ENCODE results near the gene PRH2. TPM values are rescaled to one million over a fixed set of nuclear protein-coding genes. Genes with fewer than 3 reads are reported as not detected.

Gene PRH2
- total RNA-seq = not detected

- Histone ChIP-seq H3K4me1 (ENCODE audit: insufficient read depth, low read length) (no peaks in the 10 kb centered on the region), H3K27me3 (ENCODE audit: insufficient read depth, low read length) (no peaks in the 10 kb centered on the region), H3K4me3 (ENCODE audit: low read length) (no peak within 1 kb of the TSS), H3K9me3 (ENCODE audit: low read depth, low read length) (no peaks in the 10 kb centered on the region)
Measured at GRCh38 chr12:10928746-10929286, at the start of gene PRH2. Gene PRH2 (plus strand): TSS chr12:10929236. CDS start chr12:10929274, 38 bp downstream.

DNA sequence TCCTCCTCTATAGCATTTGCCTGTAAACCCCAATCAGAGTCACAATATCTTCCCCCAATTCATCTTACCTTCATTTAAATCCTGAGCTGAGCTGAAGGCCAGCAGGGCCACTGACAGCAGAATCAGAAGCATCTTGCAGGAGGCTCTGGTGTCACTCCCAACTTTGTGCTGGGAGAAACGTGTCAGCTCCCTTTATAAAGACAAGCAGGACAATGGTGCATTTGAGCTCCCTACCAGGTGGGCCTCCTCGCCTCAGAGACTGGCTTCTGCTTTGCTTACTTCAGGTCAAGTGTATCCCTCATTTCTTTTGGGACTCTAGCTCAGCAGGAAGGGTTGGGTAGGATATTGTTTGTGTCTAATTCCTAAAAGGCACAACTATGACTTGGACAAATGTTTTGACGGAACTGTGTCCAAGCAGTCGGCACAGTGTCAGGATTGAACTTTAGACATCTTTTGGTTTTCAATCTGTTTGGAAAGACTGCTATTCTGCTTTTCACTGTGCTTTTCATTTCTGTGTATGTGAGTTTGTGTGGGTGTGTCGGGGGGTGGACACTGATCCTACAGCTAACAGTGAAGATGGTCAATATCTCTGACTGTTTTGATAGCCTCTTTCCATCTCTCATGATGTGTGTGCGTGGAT, 44.8 kb upstream of the PRH2 start, which contains the start of gene PRH1:
Gene PRH1 (minus strand): TSS at position 170 of the 640 bp plus-strand sequence. CDS start 38 bp downstream, at position 132.
- Histone ChIP-seq H3K27me3 (ENCODE audit: insufficient read depth, low read length) (no peaks in the 10 kb centered on the region), H3K4me3 (ENCODE audit: low read length) (no peak within 1 kb of the TSS), H3K4me1 (ENCODE audit: insufficient read depth, low read length) (no peaks in the 10 kb centered on the region), H3K9me3 (ENCODE audit: low read depth, low read length) (no peaks in the 10 kb centered on the region)

GRCh38 chr12:10889226-10889625, 39.8 kb upstream of the PRH2 start:
- no peaks in the 10 kb centered on the region for H3K27me3 ChIP-seq (ENCODE audit: insufficient read depth, low read length)
- no peaks in the 10 kb centered on the region for H3K9me3 ChIP-seq (ENCODE audit: low read depth, low read length)
- no peak overlapping the region for H3K4me3 ChIP-seq (ENCODE audit: low read length)
- no peaks in the 10 kb centered on the region for H3K4me1 ChIP-seq (ENCODE audit: insufficient read depth, low read length)

GRCh38 chr12:10891937-10892336, 37.1 kb upstream of the PRH2 start:
- Histone ChIP-seq H3K27me3 (ENCODE audit: insufficient read depth, low read length) (no peaks in the 10 kb centered on the region), H3K4me1 (ENCODE audit: insufficient read depth, low read length) (no peaks in the 10 kb centered on the region), H3K4me3 (ENCODE audit: low read length) (no peak overlapping the region), H3K9me3 (ENCODE audit: low read depth, low read length) (no peaks in the 10 kb centered on the region)

GRCh38 chr12:10896854-10897253, 32.2 kb upstream of the PRH2 start:
- Histone ChIP-seq H3K4me3 (ENCODE audit: low read length) (no peak overlapping the region), H3K9me3 (ENCODE audit: low read depth, low read length) (peaks cover 2% of the 10 kb centered on the region), H3K27me3 (ENCODE audit: insufficient read depth, low read length) (no peaks in the 10 kb centered on the region), H3K4me1 (ENCODE audit: insufficient read depth, low read length) (no peaks in the 10 kb centered on the region)

- Histone ChIP-seq H3K9me3 (ENCODE audit: low read depth, low read length) (peaks cover 38% of the 10 kb centered on the region), H3K4me3 (ENCODE audit: low read length) (no peak overlapping the region), H3K4me1 (ENCODE audit: insufficient read depth, low read length) (no peaks in the 10 kb centered on the region), H3K27me3 (ENCODE audit: insufficient read depth, low read length) (no peaks in the 10 kb centered on the region)
Measured at GRCh38 chr12:10900530-10900929, 28.5 kb upstream of the PRH2 start.

DNA sequence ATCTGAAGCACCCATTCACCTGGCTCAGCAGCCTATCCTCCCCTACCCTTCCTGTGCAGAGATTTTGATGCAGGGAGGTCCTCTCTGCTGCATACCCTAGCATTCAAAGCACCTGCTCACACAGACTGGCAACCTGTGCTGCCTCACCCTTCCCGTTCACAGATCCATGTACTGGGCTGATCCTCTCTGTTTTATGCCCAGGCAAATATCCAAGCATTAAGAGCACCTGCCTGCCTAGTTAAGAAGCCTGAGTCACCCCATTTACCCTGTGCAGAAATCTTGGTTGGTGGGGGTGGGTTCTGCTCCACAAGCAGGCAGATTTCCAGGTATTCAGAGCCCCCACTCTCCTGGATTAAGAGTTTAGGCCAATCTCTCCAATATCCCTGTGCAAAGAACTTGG, 28.1 kb upstream of the PRH2 start:
- H3K4me3 ChIP-seq (ENCODE audit: low read length) = no peak overlapping the region
- no peaks in the 10 kb centered on the region for H3K27me3 ChIP-seq (ENCODE audit: insufficient read depth, low read length)
- H3K4me1 ChIP-seq (ENCODE audit: insufficient read depth, low read length) = no peaks in the 10 kb centered on the region
- H3K9me3 ChIP-seq (ENCODE audit: low read depth, low read length) = peaks cover 42% of the 10 kb centered on the region

DNA sequence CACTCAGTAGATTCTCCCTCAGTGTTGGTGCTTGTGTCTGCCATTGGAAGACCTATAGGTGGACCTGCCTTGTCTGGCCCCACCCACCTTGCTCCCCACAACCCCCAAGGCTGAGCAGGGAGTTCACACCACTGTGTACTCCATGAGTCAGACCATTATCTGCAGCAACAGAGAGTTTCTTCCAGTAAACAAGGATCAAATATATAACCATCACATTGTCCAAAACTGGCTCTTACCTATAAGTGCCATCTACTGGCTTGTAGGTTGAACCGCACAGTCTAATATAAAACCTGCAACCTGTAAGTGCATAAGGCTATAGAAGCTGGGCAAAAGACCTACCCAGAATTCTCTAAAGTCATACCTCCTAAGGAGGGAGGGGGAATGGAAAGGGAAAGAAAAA, 27.6 kb upstream of the PRH2 start:
- Histone ChIP-seq H3K4me1 (ENCODE audit: insufficient read depth, low read length) (no peaks in the 10 kb centered on the region), H3K4me3 (ENCODE audit: low read length) (no peak overlapping the region), H3K9me3 (ENCODE audit: low read depth, low read length) (peaks cover 42% of the 10 kb centered on the region), H3K27me3 (ENCODE audit: insufficient read depth, low read length) (no peaks in the 10 kb centered on the region)

DNA sequence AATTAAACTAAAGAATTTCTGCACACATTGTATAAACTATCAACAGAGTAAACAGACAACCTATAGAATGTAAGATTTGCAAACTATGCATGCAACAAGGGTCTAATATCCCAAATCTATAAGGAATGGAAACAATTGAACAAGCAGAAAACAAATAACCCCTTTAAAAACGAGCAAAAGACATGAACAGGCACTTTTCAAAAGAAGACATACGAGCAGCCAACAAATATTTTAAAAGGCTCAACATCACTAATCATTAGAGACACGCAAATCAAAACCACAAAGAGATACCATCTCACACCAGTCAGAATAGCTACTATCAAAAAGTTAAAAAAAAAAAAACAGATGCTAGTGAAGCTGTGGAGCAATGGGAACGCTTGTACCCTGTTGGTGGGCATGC, 24.4 kb upstream of the PRH2 start:
- Histone ChIP-seq H3K27me3 (ENCODE audit: insufficient read depth, low read length) (no peaks in the 10 kb centered on the region), H3K9me3 (ENCODE audit: low read depth, low read length) (peaks cover 42% of the 10 kb centered on the region), H3K4me3 (ENCODE audit: low read length) (no peak overlapping the region), H3K4me1 (ENCODE audit: insufficient read depth, low read length) (no peaks in the 10 kb centered on the region)

DNA sequence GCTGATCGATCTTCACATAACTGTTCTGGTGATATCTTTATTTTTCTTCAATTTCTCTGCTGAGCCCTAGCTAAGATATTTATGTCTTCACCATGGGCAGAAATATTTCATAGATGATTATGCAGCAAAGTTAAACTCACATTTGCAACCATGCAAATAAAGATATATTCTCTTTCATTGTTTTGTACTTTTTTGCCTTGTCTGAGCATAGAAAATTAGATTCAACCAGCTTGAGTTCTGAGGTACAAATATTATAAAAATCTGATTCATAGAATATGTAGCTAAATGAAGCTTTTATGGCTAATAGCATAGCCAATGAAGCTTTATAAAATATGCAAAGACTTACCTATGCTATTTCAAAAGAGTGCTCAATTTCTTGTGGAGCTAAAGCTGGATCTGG, 19.6 kb upstream of the PRH2 start, which contains the start of gene TAS2R13:
Gene TAS2R13 (minus strand): TSS at position 101 of the 400 bp plus-strand sequence. CDS start 264 bp downstream, outside the sequence.
- no peak within 1 kb of the TSS for H3K4me3 ChIP-seq (ENCODE audit: low read length)
- H3K9me3 ChIP-seq (ENCODE audit: low read depth, low read length) = peaks cover 14% of the 10 kb centered on the region
- no peaks in the 10 kb centered on the region for H3K4me1 ChIP-seq (ENCODE audit: insufficient read depth, low read length)
- no peaks in the 10 kb centered on the region for H3K27me3 ChIP-seq (ENCODE audit: insufficient read depth, low read length)

GRCh38 chr12:10910380-10910779, 18.7 kb upstream of the PRH2 start:
- H3K4me3 ChIP-seq (ENCODE audit: low read length) = no peak overlapping the region
- peaks cover 5% of the 10 kb centered on the region for H3K9me3 ChIP-seq (ENCODE audit: low read depth, low read length)
- no peaks in the 10 kb centered on the region for H3K4me1 ChIP-seq (ENCODE audit: insufficient read depth, low read length)
- no peaks in the 10 kb centered on the region for H3K27me3 ChIP-seq (ENCODE audit: insufficient read depth, low read length)

- Histone ChIP-seq H3K9me3 (ENCODE audit: low read depth, low read length) (no peaks in the 10 kb centered on the region), H3K4me1 (ENCODE audit: insufficient read depth, low read length) (no peaks in the 10 kb centered on the region), H3K27me3 (ENCODE audit: insufficient read depth, low read length) (no peaks in the 10 kb centered on the region), H3K4me3 (ENCODE audit: low read length) (no peak overlapping the region)
Measured at GRCh38 chr12:10919809-10920208, 9.2 kb upstream of the PRH2 start.

- H3K27me3 ChIP-seq (ENCODE audit: insufficient read depth, low read length) = no peaks in the 10 kb centered on the region
- no peak overlapping the region for H3K4me3 ChIP-seq (ENCODE audit: low read length)
- no peaks in the 10 kb centered on the region for H3K4me1 ChIP-seq (ENCODE audit: insufficient read depth, low read length)
- no peaks in the 10 kb centered on the region for H3K9me3 ChIP-seq (ENCODE audit: low read depth, low read length)
Measured at GRCh38 chr12:10926269-10926668, 2.8 kb upstream of the PRH2 start.

- Histone ChIP-seq H3K4me1 (ENCODE audit: insufficient read depth, low read length) (no peaks in the 10 kb centered on the region), H3K27me3 (ENCODE audit: insufficient read depth, low read length) (no peaks in the 10 kb centered on the region), H3K4me3 (ENCODE audit: low read length) (no peak overlapping the region), H3K9me3 (ENCODE audit: low read depth, low read length) (no peaks in the 10 kb centered on the region)
Measured at GRCh38 chr12:10936506-10936905, 7.5 kb downstream of the PRH2 start.

- no peaks in the 10 kb centered on the region for H3K4me1 ChIP-seq (ENCODE audit: insufficient read depth, low read length)
- H3K9me3 ChIP-seq (ENCODE audit: low read depth, low read length) = no peaks in the 10 kb centered on the region
- no peaks in the 10 kb centered on the region for H3K27me3 ChIP-seq (ENCODE audit: insufficient read depth, low read length)
- H3K4me3 ChIP-seq (ENCODE audit: low read length) = no peak within 1 kb of the TSS
Measured at GRCh38 chr12:10939163-10939562, 10.1 kb downstream of the PRH2 start, which contains the start of gene TAS2R14. Gene TAS2R14 (minus strand): TSS chr12:10939263. CDS start chr12:10939207, 56 bp downstream.

GRCh38 chr12:10940389-10940788, 11.4 kb downstream of the PRH2 start:
- no peak overlapping the region for H3K4me3 ChIP-seq (ENCODE audit: low read length)
- H3K4me1 ChIP-seq (ENCODE audit: insufficient read depth, low read length) = no peaks in the 10 kb centered on the region
- H3K27me3 ChIP-seq (ENCODE audit: insufficient read depth, low read length) = no peaks in the 10 kb centered on the region

More at GRCh38 chr12:10940389-10940788, 11.4 kb downstream of the PRH2 start:
- no peaks in the 10 kb centered on the region for H3K9me3 ChIP-seq (ENCODE audit: low read depth, low read length)

Measured in mononuclear cell (primary cell).